ENCODE results near the gene FH.

Gene FH

GRCh38 chr1:241456743-241457142 is 62.8 kb downstream of the FH start:
- DNase-seq: no peak

- DNase-seq: no peak
Measured at GRCh38 chr1:241453732-241454131, 65.8 kb downstream of the FH start.

GRCh38 chr1:241451956-241452355 is 67.6 kb downstream of the FH start:
- no peak for DNase-seq
